HepG2 (cell line): ENCODE results near the gene ZBTB7B. TPM values are rescaled to one million over a fixed set of nuclear protein-coding genes. Genes with fewer than 3 reads are reported as not detected.

Experiments
- CEBPZ ChIP-seq: IDR thresholded peaks from 2 replicates; pipeline ENCODE4 v1.6.1; 2012; ENCODE audit warnings: low read length, improper control_type of control experiment
- DBP ChIP-seq: sonication (generic); formaldehyde crosslinking; IDR thresholded peaks from 2 replicates; pipeline ENCODE4 v1.4.0; 2020; ENCODE audit warnings: missing genetic modification reagents; ENCODE audit errors: not compliant biosample characterization
- JDP2 ChIP-seq: sonication (generic); formaldehyde crosslinking; IDR thresholded peaks from 2 replicates; pipeline ENCODE4 v1.8.1; 2022; ENCODE audit warnings: missing genetic modification reagents, borderline replicate concordance
- KLF13 ChIP-seq: sonication (generic); formaldehyde crosslinking; IDR thresholded peaks from 2 replicates; pipeline ENCODE4 v1.4.0; 2020; ENCODE audit warnings: mild to moderate bottlenecking, missing genetic modification reagents
- MYC ChIP-seq: sonication (generic); formaldehyde crosslinking; IDR thresholded peaks from 2 replicates; pipeline ENCODE4 v1.9.0; 2021; ENCODE audit warnings: missing genetic modification reagents, borderline replicate concordance
- NCOR1 ChIP-seq: fragments of 200-600 bp; sonication (generic); IDR thresholded peaks from 2 replicates; pipeline ENCODE4 v1.7.0; 2017; ENCODE audit warnings: antibody characterized with exemption, low read length, borderline replicate concordance
- REST ChIP-seq, 2 experiments: IDR thresholded peaks; 2 replicates each; pipeline ENCODE4 v1.6.1; 2011 to 2012; ENCODE audit warnings: low read length in 2 of 2, borderline replicate concordance in 1 of 2, low read depth in 1 of 2, mild to moderate bottlenecking in 1 of 2, moderate library complexity in 1 of 2
- SKIL ChIP-seq: sonication (generic); formaldehyde crosslinking; IDR thresholded peaks from 2 replicates; pipeline ENCODE4 v1.8.0; 2022; ENCODE audit warnings: missing genetic modification reagents, mild to moderate bottlenecking, moderate library complexity, borderline replicate concordance
- TIGD3 ChIP-seq: sonication (generic); formaldehyde crosslinking; IDR thresholded peaks from 2 replicates; pipeline ENCODE4 v1.5.1; 2020; ENCODE audit warnings: mild to moderate bottlenecking, missing genetic modification reagents, borderline replicate concordance
- TP53 ChIP-seq: sonication (generic); formaldehyde crosslinking; conservative IDR thresholded peaks from 2 replicates; pipeline ENCODE4 v1.4.0; 2020; ENCODE audit warnings: missing genetic modification reagents
- UBTF ChIP-seq: sonication (generic); formaldehyde crosslinking; IDR thresholded peaks from 2 replicates; pipeline ENCODE4 v1.4.0; 2020; ENCODE audit warnings: mild to moderate bottlenecking, missing genetic modification reagents
- ZNF652 ChIP-seq: IDR thresholded peaks from 2 replicates; pipeline ENCODE4 v1.6.1; 2016; ENCODE audit warnings: low read depth, borderline replicate concordance
- ZNF691 ChIP-seq: sonication (generic); formaldehyde crosslinking; IDR thresholded peaks from 2 replicates; pipeline ENCODE4 v1.4.0; 2020; ENCODE audit warnings: missing genetic modification reagents, low read depth, mild to moderate bottlenecking, borderline replicate concordance
- polyA plus RNA-seq, 8 experiments: library from polyadenylated mRNA; depleted of rRNA in 3 of 8; stranded (reverse) in 7 of 8; unstranded in 1 of 8; fragments of >200 nt; fragmentation: Illumina TruSeq in 4 of 8; extraction: Trizol in 4 of 8; gene quantifications; 2 replicates each; pipeline versions ENCODE4 v1.2.1 to v1.2.3, GENCODE V29; 2011 to 2016; ENCODE audit warnings: low read depth in 4 of 8, missing spikeins in 1 of 8, mixed read lengths in 1 of 8; ENCODE audit not compliant: insufficient read depth in 1 of 8
- total RNA-seq, 5 experiments: library from RNA; depleted of rRNA; stranded (reverse); fragments of >200 nt; fragmentation: Illumina TruSeq; extraction: Trizol; gene quantifications; 2 replicates each; pipeline ENCODE4 v1.2.3, GENCODE V29; 2016; ENCODE audit warnings: low read depth in 1 of 5

ZBTB7B gene
- total and polyA plus RNA-seq, 2 of the 13 experiments (the other 11 are each of a cell fraction or from before 2014, with no cell fraction given) = 15.5 to 17.5 TPM

GRCh38 chr1:155003227-155003765 is 694 bp downstream of the ZBTB7B start (continued):
- TF ChIP-seq NCOR1 = no peak
- no peak for TF ChIP-seq UBTF (CRISPR knock-in tag)
- no peak for TF ChIP-seq CEBPZ
- no peak for TF ChIP-seq TP53 (CRISPR knock-in tag)
- no peak for TF ChIP-seq ZNF691 (CRISPR knock-in tag)
- no peak for TF ChIP-seq JDP2 (CRISPR knock-in tag)
- TF ChIP-seq KLF13 = no peak
- no peak for TF ChIP-seq MYC (CRISPR knock-in tag)
- TF ChIP-seq SKIL (CRISPR knock-in tag) = no peak
- no peak for TF ChIP-seq REST (IDR thresholded peaks at IDR 0.05; ENCODE audit: borderline replicate concordance in 1 of 2, low read depth in 1 of 2, low read length in 2 of 2)
- TF ChIP-seq DBP (CRISPR knock-in tag) = no peak
- 0 out of 2 replicates have a peak, but pooled peaks have one; percentile 14 for TF ChIP-seq TIGD3 (CRISPR knock-in tag)
- no peak for TF ChIP-seq ZNF652 (CRISPR knock-in tag)
